Stimulated activated CD8-positive, alpha-beta memory T cell treated with anti-CD3 and anti-CD28 coated beads, Interleukin-15, amount 100 ng/mL, for 1 hour (primary cell): ENCODE measurements around the gene PDE1C.

Experiments used
- DNase-seq: peaks from one replicate; pipeline ENCODE4 v3.0.0-alpha.2; 2020; ENCODE audit warnings: low read depth

PDE1C gene

DNA sequence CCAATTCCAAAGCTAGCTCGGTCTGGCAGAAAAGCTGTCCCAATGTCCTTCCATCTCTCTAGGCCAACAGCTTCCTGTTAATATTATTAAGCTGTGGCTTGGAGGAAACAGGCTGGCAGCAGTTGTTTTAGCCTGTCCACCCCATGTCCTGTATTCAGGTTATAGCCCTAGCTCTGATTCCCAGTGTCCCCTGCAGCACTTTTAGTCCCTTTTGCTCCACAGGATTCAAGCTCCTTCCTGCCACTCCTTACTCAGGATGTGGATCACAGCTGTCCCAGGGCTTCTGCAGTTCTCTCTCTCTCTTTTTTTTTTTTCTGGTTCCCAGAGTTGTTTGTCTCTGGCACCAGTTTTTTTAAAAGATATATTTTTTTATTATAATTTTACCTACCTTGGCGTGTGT lies 298.0 kb downstream of the PDE1C start:
- no peak for DNase-seq

DNA sequence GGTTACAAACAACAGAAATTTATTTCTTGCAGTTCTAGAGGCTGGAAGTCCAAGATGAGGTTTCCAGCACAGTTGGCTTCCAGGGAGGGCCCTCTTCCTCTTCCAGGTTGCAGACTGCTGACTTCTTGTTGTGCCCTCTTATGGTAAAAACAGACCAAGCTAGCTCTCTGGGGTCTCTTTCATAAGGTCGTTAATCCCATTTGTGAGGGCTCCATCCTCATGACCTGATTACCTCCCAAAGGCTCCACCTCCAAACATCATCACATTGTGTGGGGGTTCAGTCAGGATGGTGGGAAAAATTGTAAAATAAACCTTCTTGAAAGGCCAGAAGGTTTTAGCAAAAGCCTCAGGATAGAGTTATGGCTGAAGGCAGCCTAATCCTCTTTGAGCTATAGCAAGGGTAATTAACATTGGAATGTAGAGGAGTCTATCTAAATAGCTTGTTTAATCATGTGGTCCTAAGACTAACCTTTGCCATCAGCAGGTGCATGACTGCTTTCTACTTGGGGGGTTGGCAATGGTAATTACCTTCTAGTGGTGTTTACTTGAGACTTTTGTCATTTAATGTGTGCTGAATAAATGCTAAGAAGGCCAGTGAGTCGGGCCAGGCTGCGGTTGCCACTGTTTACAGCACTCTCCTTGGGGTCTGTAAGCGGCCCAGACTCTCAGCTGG lies 302.4 kb downstream of the PDE1C start:
- DNase-seq = no peak

DNA sequence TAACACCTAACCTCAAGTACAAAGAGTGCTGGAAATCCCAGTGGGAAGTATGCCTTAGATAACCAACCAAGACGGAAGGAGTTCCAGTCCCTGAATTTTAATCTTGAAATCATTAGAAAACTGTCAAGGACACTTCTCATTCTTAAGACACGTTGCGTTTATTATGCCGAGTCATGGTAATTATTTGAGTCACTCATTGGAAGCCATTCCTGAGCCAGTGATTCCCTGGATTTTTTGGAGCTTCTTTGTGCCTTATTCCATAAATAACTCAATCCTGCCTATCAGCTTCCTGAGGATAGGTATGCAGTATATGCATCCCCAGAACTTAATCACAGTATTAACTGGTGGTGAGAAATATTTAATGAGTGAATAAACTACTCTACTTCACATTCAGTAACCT lies 305.7 kb downstream of the PDE1C start:
- no peak for DNase-seq

DNA sequence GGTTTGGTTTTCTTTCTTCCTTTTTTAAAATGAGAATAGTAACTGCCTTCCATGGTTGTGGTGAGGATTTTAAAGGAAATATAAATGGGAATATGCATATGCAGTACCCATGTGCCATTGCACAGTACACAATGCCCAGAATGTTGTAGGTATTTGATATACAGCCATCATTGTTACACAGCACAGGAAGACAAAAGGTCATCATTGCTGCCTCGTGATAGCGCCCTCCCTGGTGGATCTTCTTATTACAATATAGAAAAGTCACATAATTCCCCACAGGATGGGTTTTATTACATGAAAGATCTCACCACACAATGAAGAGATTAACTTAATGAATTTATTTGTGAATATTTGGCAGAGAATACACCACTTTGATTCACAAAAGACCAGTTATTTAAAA lies 306.7 kb downstream of the PDE1C start:
- DNase-seq = no peak

DNA sequence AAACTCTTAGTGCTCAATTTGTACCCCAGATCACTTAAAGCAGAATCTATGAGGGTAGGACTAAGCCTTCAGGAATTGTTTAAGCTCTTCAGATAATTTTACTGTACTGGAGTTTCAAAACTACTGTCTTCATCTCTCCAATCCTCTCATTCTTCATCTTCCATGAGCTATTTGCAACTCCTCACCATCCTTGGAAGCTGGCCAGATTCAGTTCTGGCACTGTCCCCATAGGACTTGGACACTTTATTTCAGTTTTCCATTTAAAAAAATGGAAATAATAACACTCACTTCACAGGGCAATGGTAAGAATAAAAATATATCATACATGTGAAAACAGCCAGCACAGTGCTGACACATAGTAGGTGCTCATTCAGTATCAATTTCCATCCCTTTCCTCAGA lies 308.6 kb downstream of the PDE1C start:
- no peak for DNase-seq

DNA sequence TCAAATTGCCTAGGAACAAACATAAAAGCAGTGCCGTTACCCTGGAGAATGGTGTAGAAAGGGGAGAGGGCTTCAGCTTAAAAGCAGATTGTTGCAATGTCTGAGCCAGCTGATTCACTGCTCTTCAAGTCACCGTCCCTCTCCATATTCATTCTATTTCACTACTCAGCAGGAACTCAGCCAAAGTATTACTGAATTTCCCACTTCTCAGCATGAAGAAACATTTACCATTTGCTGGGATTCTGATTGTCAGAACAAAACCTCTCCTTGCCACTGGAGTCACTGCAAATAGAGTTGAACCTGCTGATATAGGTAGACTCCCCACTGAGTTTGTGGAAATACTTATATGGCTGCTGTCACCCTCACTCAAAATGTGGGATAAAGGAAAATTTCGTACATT lies 311.5 kb downstream of the PDE1C start:
- no peak for DNase-seq

DNA sequence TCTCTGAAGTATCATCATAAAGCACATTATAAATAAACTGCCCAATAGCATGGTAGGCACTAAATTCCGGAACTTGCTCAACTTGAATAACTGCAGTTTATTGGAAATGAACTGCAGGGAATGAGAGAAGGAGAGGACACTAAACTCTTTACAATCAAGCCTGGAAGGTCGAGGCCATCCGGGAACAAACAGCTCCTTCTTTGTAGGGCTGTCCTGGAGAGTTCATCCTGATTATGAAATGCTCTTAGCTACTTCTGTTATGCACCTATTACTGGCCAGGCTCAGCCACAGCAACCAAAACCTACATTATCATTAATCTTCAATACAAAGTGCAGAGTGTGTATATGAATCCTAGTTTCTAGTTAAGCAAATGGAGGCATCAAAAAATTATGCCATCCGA lies 318.5 kb downstream of the PDE1C start:
- DNase-seq = no peak

DNA sequence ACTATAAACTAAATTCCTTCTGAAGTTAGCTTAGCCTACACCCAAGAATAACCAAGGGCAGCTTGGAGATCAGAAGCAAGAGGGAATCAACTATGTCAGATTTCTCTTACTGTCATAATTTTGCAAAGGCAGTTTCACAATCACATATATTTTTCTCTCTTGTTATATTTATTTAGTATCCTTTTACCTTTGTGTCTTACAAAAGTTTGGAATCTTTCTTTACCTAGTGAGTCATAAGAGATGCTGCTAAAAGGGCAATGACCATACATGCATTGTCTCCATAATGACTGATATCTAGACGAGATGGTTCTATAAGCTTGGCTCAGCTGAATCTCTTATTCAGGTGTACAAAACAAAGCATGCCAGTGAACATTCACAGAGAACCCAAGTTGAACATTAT lies 322.1 kb downstream of the PDE1C start:
- DNase-seq = no peak

DNA sequence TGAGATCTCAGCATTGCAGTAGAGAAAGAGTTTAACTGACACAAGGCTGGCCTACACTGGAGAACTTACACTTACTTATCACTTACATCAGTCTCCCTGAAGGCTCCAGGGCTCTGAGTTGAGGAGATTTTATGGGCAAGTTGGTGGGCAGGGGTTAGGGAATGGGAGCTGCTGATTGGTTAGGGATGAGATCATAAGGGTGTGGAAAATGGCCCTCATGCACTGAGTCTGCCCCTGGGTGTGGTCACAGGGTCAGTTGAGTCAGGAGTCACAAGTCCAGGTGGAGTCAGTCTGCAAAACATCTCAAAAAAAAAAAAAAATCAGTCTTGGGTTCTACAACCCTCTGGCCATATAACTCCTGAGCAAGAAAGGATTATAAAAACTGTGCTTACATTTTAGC lies 322.7 kb downstream of the PDE1C start:
- no peak for DNase-seq

DNA sequence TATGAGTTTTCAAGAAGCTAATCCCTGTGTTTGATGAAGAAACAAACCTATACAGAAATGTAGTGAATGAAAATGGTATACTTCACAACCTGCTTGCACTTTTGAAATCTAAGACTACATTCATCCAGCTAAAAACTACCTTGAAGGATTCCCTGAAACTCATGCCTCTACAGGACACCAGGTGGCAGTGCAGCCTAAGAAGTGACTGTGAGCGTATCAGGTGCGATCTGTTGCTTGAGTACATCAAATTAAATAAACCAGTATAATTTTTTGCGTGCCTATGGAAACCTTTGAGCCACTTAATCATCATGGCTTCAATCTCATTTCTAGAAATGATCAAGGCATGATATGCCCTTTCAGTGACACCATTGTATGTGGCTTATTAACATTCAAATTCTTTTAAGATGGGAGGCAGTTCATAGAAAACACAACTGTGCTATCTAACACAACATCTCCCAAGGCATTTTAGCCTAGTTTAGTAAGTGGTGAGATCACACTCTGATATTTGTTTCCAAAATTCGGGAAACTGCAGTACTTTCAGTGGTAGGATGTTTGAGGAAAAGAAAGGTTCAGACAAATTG lies 325.8 kb downstream of the PDE1C start:
- no peak for DNase-seq

DNA sequence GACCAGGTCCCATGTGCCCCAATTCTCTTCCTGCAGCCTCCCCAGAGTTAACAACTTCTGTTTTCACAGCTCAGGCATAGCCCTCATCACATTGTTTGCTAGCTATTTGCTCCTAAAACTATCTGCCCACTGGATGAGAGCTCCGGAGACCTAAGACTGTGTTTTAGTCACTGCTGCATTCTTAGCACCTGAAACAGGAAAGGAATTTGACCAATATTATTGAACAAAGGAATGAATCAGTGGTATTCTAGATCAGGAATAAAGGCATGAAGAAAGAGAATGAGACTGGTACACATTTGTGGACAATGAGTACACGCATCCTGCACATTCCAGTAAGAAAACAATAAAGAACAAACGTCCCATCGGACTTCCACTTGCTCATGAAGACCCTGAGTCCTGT lies 328.4 kb downstream of the PDE1C start:
- no peak for DNase-seq

DNA sequence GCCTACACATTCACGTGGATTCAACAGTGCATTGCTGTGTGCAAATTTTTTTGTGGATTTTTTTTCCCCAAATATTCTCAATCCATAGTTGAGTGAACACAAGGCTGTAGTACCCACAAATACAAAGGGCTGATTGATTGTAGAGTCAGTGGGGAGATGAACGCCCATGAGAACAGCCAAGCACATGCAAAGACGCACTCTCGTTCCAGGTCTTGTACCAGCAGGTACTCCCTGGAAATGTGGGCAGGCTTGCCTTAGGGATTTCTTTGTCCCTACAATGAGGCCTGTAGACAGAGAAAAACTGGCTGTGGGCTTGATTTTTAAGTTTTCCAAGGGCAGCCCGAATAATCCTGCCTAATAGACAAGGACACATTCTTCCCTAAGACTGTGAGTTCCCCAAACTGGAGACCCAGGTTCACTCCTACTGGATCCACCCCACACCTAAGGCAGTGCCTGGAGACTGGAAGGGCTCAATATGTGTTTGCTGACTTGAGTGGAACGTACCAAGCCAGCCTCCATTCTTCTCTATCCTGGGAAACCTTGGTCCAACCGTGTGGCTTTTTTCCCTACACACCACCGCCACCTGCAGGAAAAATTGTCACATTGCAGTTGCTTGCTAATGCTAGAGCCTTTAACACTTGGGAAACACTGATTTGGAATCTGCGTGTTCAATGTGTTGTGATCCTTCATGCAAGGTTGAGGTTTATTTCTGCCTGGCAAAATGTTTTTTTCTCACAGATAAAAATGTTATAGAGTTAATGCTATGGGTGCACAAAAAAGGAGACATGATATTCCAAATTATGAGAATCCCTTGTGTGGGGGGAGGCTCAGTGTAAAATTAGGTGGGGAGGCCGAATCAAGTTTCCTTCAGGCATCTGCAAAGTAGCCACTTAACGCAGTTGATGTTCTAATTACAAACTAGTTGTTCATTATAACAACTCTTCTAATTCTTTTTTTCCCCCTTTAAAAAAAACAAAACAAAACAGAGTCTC lies 333.9 kb downstream of the PDE1C start:
- DNase-seq = no peak

DNA sequence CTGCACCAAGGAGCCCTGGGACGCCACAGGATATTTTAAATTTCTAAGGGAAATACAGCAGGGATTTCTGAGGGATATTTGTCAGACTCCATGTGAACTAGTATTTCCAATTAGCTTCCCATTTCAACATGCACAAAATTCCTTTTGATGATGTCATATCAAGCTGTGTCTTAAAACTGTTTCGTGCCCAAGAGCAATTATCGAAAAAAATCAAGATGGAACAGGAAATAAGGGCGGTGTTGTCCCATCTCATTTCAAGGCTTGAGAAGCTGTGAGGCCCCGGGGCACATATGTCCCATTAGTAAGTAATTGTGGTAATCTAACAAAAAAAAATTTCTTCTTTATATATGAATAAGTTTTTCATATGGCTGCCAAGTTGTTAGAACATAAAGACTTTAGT lies 335.8 kb downstream of the PDE1C start:
- DNase-seq = no peak

DNA sequence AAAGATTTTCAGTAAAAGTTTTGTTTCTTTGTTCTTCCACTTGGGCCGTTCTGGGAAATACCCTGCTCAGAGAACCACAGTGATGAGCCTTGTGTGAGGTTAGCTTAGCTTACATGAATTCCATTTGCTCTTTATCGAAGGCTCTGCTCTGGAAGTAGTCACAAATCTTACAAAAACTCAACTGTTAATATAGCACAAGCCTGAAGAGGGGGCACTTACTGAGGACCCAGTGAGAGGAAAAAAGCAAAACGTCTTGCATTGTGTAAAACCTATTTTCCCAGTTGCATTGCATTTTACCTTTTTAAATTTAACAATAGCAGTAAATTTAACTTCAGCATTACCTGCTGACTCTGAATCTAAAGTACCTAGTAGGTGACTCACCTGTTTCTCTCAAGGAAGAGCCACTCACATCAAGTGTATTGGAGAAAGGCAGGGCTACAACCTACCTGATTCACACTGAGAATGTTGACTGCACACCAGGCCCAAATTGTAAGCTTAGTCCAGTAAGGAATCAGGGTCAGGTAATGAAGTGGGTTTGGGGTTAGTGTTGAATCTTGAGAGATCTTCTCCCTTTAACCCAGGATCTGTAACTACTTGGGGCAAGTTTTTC lies 340.9 kb downstream of the PDE1C start:
- DNase-seq = no peak

DNA sequence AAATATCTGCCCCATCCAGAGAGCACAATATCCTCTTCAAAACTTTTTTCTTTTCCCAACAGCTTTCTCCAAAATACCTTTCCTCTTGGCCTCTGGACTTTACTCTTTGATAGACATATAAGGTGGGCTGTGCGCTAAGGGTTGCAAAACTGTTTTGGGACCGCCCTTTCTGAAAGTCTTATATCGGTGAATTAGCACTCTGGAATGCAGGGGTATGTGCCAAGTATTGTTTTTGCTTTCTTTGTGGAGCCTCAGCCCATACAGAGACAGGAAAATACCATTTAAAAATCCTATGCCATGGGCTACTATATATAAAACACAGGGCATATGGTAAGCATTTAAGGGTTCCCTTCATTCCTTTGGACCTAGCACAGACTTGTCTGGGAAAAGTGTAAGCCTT lies 345.5 kb downstream of the PDE1C start:
- no peak for DNase-seq

DNA sequence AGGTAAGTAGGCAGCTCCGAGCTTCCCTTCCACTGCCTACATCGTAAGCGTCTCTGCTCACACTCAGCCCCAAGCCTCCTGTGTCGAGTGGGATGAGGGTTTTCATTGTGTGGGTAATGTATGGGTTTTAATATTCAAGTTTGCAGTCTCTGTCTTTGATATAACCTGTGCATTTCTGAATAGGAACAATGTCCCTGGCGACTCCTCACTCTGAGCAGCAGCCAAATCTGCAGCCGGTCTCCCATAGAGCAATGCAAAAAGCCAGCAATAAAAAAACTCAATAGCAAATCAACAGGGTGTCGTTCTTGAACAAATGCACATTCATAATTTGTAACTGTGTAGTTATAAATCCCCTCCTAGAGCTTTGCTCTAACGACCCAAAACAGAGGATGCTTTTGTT lies 349.8 kb downstream of the PDE1C start:
- no peak for DNase-seq

DNA sequence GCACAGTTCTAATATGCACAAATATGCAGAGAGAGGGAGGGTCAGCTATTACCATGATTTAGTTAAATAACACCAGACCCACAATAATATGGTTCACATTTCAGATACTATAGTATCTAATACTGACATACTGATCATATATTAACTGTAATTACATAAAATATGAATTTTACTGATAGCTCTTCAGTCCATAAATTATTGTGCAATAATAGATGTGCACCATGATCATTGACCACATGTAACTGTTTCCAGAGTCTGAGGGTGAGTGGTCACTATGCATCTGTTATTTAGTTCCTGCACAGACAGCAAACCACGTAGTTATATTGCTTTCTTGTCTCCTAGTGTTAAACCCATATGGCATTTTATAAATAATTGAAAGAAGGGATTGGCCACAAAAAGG lies 353.9 kb downstream of the PDE1C start:
- no peak for DNase-seq

DNA sequence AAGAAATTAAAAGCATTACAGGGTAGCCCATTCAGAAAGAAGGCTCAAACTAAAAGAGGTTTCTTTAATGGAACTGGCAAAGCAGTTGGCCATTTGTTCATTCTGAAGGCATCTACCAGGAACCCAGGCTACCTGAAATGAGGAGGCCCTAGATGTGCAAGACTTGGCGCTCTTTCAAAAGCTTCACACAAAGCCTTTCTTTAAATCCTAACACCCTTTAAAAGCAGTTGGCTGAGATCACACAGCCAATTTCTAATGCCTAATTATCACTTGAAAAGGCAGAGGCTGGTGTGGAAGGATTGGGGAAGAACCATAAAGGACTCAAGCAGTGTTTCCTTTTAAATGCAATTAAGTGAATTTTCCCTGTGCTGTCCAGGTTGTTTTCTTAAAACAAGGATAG lies 360.0 kb downstream of the PDE1C start:
- no peak for DNase-seq

DNA sequence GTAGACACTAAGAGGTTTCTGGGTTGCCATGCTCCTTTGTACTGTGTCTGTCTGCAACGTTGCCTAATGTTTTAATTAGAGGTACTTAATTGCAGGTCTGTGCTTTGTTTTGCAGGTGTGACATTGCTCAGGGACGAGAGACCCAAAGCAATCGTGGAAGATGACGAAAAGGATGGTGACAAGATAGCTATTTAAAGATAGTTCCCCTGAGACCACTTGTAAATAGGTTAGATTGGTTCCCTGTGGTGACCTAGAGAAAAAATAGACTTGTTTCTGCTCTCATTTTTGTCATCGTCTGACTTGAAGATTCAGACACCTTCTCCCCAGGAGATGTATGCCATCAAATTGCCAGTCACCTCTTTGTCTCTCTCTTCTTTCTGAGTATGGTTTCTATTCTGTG lies 363.1 kb downstream of the PDE1C start:
- DNase-seq = no peak

DNA sequence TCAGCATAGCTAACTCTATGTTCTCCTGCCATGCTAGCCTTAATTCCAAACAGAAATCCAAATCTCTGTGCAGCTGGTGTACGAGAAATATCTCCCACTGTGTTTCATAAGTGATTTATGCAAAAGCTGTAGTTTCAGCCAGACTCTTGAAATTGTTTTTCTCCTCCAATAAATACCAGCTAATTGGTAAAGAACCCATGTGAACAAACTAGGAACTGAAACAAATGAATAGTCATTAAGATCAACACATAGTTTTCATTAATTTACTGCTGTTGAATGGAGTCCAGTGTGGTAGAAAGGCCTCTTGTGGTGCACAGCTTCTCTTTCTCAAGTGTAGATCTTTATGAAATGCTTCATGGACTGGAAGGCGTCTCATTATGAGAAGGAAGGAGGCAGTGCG lies 364.8 kb downstream of the PDE1C start:
- no peak for DNase-seq

DNA sequence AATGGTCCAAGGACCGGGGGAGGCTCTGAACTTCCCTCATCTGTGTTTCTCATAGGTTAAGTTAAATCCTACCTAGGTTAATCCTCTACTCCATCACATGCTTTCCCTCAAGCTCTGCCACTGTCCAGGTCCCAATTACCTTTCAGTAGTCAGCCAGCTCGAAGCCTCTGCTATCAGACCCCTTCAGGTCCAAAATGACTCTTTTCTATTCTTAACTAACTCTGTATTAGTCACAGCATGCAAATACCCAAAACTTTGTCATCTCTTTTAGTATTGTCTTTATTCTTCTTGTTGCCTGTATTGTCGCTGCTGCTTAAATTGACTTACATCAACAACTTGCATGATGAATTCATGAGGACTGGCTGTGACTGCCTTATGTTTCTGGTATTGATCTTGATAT lies 367.9 kb downstream of the PDE1C start:
- no peak for DNase-seq
